ENCODE measurements around the gene BMP10.

DNA sequence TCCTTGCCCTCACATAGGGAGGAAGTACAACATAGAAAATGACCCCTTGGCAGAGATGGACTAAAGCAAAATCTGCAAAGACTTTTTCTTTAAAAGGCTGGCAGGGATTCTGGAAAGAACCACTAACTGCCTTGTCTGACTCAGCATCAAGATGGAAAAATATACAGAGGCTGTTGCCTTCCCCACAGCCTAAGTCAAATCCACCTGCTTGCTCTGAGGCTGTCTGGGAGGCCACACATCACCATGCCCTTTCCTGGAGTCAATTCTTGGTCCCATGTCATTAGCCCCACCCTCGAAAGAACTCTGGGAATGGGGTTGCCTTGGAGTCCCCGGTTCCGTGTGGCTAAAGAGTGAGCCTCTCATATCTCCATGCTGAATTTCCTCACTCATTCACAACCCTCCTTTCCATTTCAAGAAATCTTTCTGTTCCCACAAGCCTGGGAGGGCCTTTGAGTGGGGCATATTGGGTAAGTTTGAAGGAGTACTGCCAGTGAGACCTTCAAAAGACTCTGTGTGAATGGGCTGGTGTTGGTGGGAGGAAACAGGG, 39.4 kb downstream of the BMP10 start:
- no peak for TF ChIP-seq CTCF (IDR thresholded peaks at IDR 0.05; ENCODE audit: low read depth, low read length)
- TF ChIP-seq POLR2A (IDR thresholded peaks at IDR 0.05; ENCODE audit: extremely low read depth, insufficient read length), result no peak
- TF ChIP-seq MYC (IDR thresholded peaks at IDR 0.05; ENCODE audit: low read depth, low read length), result no peak

Data from NB4 (cell line).